GM12878 (cell line): ENCODE results near the gene SEPTIN7. TPM values are rescaled to one million over a fixed set of nuclear protein-coding genes. Genes with fewer than 3 reads are reported as not detected.

ENCODE experiments used
- ATAC-seq: fragments of 200-7000 bp; cut with Tn5 transposase; 3 replicates; pipeline ENCODE4 v1.9.1; 2020; ENCODE audit warnings: mild to moderate bottlenecking, moderate library complexity
- BruUV-seq: library from RNA; stranded (reverse); fragments of 400-500 nt; replicated peaks from 2 replicates; lab custom pipeline; 2021; lab: Mats Ljungman, UMichigan
- CTCF ChIA-PET: fragments of 300-600 bp; sonication (Branson Sonifier 250); formaldehyde crosslinking; extraction: SDS; loops from one replicate; lab custom pipeline; 2021; ENCODE audit warnings: inconsistent platforms; lab: Yijun Ruan, JAX
- POLR2A ChIA-PET: fragments of 350-600 bp; formaldehyde crosslinking; extraction: SDS; loops from one replicate; lab custom pipeline; 2021; ENCODE audit warnings: inconsistent platforms; lab: Charles Lee
- RAD21 ChIA-PET: fragments of 300-600 bp; sonication (Branson Sonifier 250); formaldehyde crosslinking; loops from one replicate; lab custom pipeline; 2023; ENCODE audit warnings: antibody characterized with exemption; ENCODE audit not compliant: unreplicated experiment; lab: Charles Lee
- SMC1A ChIA-PET: fragments of 300-600 bp; sonication (Branson Sonifier 250); formaldehyde crosslinking; loops from one replicate; lab custom pipeline; 2023; ENCODE audit not compliant: unreplicated experiment, uncharacterized antibody; lab: Charles Lee
- DNase-seq: peaks from one replicate; pipeline ENCODE4 v3.0.0-alpha.2; 2011; ENCODE audit warnings: low read depth, low spot score
- FAIRE-seq: peaks from 3 replicates; lab custom pipeline; 2011; peaks lifted over from hg19 to GRCh38; lab: Jason Lieb, UNC
- H2AFZ ChIP-seq: 2 replicates; pipeline ENCODE4 v1.6.0; 2011; ENCODE audit warnings: low read depth, low read length, control low read depth; ENCODE audit not compliant: control insufficient read depth
- H3K27ac ChIP-seq: 2 replicates; pipeline ENCODE4 v1.5.1; 2011; ENCODE audit warnings: control low read depth; ENCODE audit not compliant: control insufficient read depth, insufficient read depth
- H3K27me3 ChIP-seq, 2 experiments: replicated peaks in 1 of 2; 2 replicates each; pipeline versions ENCODE4 v1.6.0 to v1.6.1; 2011; ENCODE audit warnings: low read length in 1 of 2; ENCODE audit not compliant: control insufficient read depth in 2 of 2, insufficient read depth in 2 of 2
- H3K36me3 ChIP-seq, 2 experiments: 2 replicates each; pipeline ENCODE4 v1.5.1; 2011; ENCODE audit warnings: low read length in 1 of 2; ENCODE audit not compliant: control insufficient read depth in 2 of 2, insufficient read depth in 2 of 2
- H3K4me1 ChIP-seq: 2 replicates; pipeline ENCODE4 v1.6.1; 2011; ENCODE audit warnings: mild to moderate bottlenecking, low read length, moderate library complexity, mixed read lengths; ENCODE audit not compliant: control insufficient read depth, insufficient read depth
- H3K4me2 ChIP-seq: 2 replicates; pipeline ENCODE4 v1.6.0; 2011; ENCODE audit warnings: control low read depth; ENCODE audit not compliant: control insufficient read depth, insufficient read depth
- H3K4me3 ChIP-seq: fragments of 200-600 bp; sonication (generic); 2 replicates; pipeline ENCODE4 v1.5.1; 2016
- H3K79me2 ChIP-seq: 2 replicates; pipeline ENCODE4 v1.6.0; 2011; ENCODE audit warnings: low read length; ENCODE audit not compliant: control insufficient read depth, insufficient read depth
- H3K9ac ChIP-seq: 2 replicates; pipeline ENCODE4 v1.8.0; 2011; ENCODE audit warnings: low read length, control low read depth, mixed read lengths; ENCODE audit not compliant: control insufficient read depth, insufficient read depth
- H3K9me3 ChIP-seq: replicated peaks from 3 replicates; pipeline ENCODE4 v1.5.1; 2011; ENCODE audit warnings: mild to moderate bottlenecking, low read length; ENCODE audit not compliant: control insufficient read depth, insufficient read depth
- H4K20me1 ChIP-seq: 2 replicates; pipeline ENCODE4 v1.6.0; 2011; ENCODE audit not compliant: control insufficient read depth, insufficient read depth
- SRF ChIP-seq, 2 experiments: IDR thresholded peaks; 2 replicates each; pipeline ENCODE4 v1.6.1; 2011; ENCODE audit warnings: low read depth in 2 of 2, low read length in 2 of 2, mild to moderate bottlenecking in 1 of 2, moderate library complexity in 1 of 2
- WGBS: methylation state at CpG from one replicate; pipeline ENCODE4 v1.1.6; 2016; ENCODE audit warnings: low lambda C conversion rate; ENCODE audit not compliant: insufficient replicate concordance, insufficient coverage; ENCODE audit errors: missing lambda C conversion rate; 5-methylcytosine and 5-hydroxymethylcytosine counted together
- in situ Hi-C: fragments of 300-500 bp; cut with MboI; formaldehyde crosslinking; loops from 9 replicates; pipeline ENCODE4 v1.14.3; 2018; ENCODE audit warnings: mixed read lengths
- intact Hi-C: fragments of 100-400 bp; cut with micrococcal nuclease; formaldehyde crosslinking; loops from one replicate; pipeline ENCODE4 v1.14.2; 2022; ENCODE audit not compliant: unreplicated experiment
- polyA plus RNA-seq, 11 experiments: library from polyadenylated mRNA; depleted of rRNA in 4 of 11; unstranded in 6 of 11; stranded (reverse) in 5 of 11; fragments of >200 nt; fragmentation: Nextera tagmentation in 4 of 11; fragmentation: Illumina TruSeq in 1 of 11; extraction: Ambion mirVana in 4 of 11; extraction: Trizol in 1 of 11; gene quantifications; 1 replicate in 1 of 11; 2 replicates in 10 of 11; pipeline versions ENCODE4 v1.2.1 to v1.2.3, GENCODE V29; 2011 to 2016; ENCODE audit warnings: inconsistent platforms in 2 of 11, missing spikeins in 2 of 11, low read depth in 1 of 11
- total RNA-seq, 4 experiments: library from RNA; depleted of rRNA in 3 of 4; stranded (reverse); fragments of >200 nt in 3 of 4; fragmentation: Illumina TruSeq in 1 of 4; extraction: Trizol in 1 of 4; gene quantifications; 2 replicates each; pipeline versions ENCODE4 v1.2.1 to v1.2.3, GENCODE V29; 2013 to 2021
- TF ChIP-seq, protein P1 (sequence below): IDR thresholded peaks from 2 replicates; pipeline ENCODE4 v1.6.1; 2012; ENCODE audit warnings: low read length, inconsistent platforms

Gene SEPTIN7
- total and polyA plus RNA-seq, 10 of the 15 experiments (the other 5 are each of a cell fraction or from before 2014, with no cell fraction given) = 176 to 787 (median 437) TPM

DNA sequence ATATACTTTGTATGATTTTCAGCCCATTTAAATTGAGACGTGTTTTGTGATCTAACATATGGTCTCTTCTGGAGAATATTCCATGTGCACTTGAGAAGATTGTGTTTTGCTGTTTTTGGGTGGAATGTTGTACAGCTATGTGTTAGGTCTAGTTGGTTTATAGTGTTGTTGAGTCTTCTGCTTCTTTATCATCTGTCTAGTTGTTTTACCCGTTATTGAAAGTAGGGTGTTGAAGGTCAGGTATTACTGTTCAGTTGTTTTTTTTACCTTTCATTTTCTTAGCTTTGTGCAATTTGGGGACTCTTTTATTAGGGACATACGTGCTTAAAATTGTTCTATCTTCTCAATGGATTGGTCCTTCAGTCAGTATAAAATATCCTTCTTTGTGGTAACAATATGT, 18.5 kb downstream of the SEPTIN7 start:
- SMC1A ChIA-PET = interaction anchor here (0.7 to 5.0 kb wide), 6 partner anchors 15 to 110 kb away, joined by 3 to 39 read pairs (median 3); no protein-coding TSS in a partner anchor
- peak; percentile 61 for ATAC-seq
- no peaks in the 10 kb centered on the region; the same call in 1 of the 2 replicates for H4K20me1 ChIP-seq
- no peak overlapping the region; the same call in 1 of the 2 replicates for H3K27ac ChIP-seq
- peaks cover 6% of the 10 kb centered on the region for H3K4me1 ChIP-seq
- in situ Hi-C loops = no loop called here
- no peak overlapping the region for H3K4me3 ChIP-seq
- POLR2A ChIA-PET = interaction anchor here (0.6 to 1.1 kb wide), 3 partner anchors 7 to 18 kb away, joined by 3 to 4 read pairs (median 4); partner anchors contain the start of gene SEPTIN7
- DNase-seq = no peak
- WGBS = 40% methylated on average over 3 of the region's 3 CpGs
- FAIRE-seq = no peak
- no TSS peak for BruUV-seq
- RAD21 ChIA-PET = interaction anchor here (0.9 to 2.1 kb wide), 3 partner anchors 18 to 108 kb away, joined by 3 to 6 read pairs (median 4); partner anchors contain the start of gene SEPTIN7
- H3K36me3 ChIP-seq = peaks cover 0 to 3% of the 10 kb centered on the region in 2 experiments; a peak in 1 of 4 replicates
- intact Hi-C loops = no loop called here
- no peak overlapping the region for H2AFZ ChIP-seq
- no peaks in the 10 kb centered on the region for H3K27me3 ChIP-seq
- peaks cover 98% of the 10 kb centered on the region for H3K79me2 ChIP-seq
- H3K9me3 ChIP-seq = peaks cover 25% of the 10 kb centered on the region
- peak overlapping the region; percentile 57 for H3K4me2 ChIP-seq
- TF ChIP-seq, protein P1, sequence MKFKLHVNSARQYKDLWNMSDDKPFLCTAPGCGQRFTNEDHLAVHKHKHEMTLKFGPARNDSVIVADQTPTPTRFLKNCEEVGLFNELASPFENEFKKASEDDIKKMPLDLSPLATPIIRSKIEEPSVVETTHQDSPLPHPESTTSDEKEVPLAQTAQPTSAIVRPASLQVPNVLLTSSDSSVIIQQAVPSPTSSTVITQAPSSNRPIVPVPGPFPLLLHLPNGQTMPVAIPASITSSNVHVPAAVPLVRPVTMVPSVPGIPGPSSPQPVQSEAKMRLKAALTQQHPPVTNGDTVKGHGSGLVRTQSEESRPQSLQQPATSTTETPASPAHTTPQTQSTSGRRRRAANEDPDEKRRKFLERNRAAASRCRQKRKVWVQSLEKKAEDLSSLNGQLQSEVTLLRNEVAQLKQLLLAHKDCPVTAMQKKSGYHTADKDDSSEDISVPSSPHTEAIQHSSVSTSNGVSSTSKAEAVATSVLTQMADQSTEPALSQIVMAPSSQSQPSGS = no peak
- TF ChIP-seq SRF (IDR thresholded peaks at IDR 0.05; ENCODE audit: low read depth in 2 of 2, low read length in 2 of 2) = no peak
- TF ChIP-seq, all 136 proteins: peak for 0
- CTCF ChIA-PET = interaction anchor here (1.1 to 2.3 kb wide), 5 partner anchors 9 to 109 kb away, joined by 3 to 10 read pairs (median 3); no protein-coding TSS in a partner anchor
- H3K9ac ChIP-seq = no peak overlapping the region
